ENCODE measurements around the gene ZNF524. TPM values are rescaled to one million over a fixed set of nuclear protein-coding genes. Genes with fewer than 3 reads are reported as not detected.

ZNF524 gene
- total RNA-seq, 1 experiment from 2014 or later, result 26.4 TPM

GRCh38 chr19:55642153-55643002, 42.3 kb downstream of the ZNF524 start:
- intact Hi-C loops (cut with micrococcal nuclease; ENCODE audit: unreplicated experiment) (no loop called here), in situ Hi-C loops (cut with HindIII; ENCODE audit: low pct_unique_long_range_greater_than_20kb, low sequenced_read_pairs) (no loop called here)
- BruUV-seq (replicated peaks), result TSS peak; percentile 60
- no peaks in the 10 kb centered on the region for H3K27me3 ChIP-seq (ENCODE audit: control insufficient read depth, insufficient read depth, low read length)
- peak overlapping the region; percentile 92 for H3K27ac ChIP-seq (ENCODE audit: low read length)
- TF ChIP-seq TCF7L2 (IDR thresholded peaks at IDR 0.05; ENCODE audit: low read depth, low read length), result peak; percentile 70; the same call in 1 of the 2 replicates
- peak in 1 of 2 experiments; percentile 72; a peak in 1 of 4 replicates for TF ChIP-seq REST (IDR thresholded peaks at IDR 0.05; ENCODE audit: insufficient read depth in 1 of 2, low read depth in 2 of 2, low read length in 1 of 2)
- no peak; the same call in 1 of the 2 replicates for TF ChIP-seq SIN3A (IDR thresholded peaks at IDR 0.05; ENCODE audit: borderline replicate concordance, insufficient read depth, low read depth, low read length)
- TF ChIP-seq POLR2AphosphoS5 (IDR thresholded peaks at IDR 0.05; ENCODE audit: low read depth, low read length), result peak; percentile 67; the same call in 1 of the 2 replicates
- TF ChIP-seq CTCF (IDR thresholded peaks at IDR 0.05), result no peak
- peaks cover 41% of the 10 kb centered on the region for H3K4me1 ChIP-seq (ENCODE audit: control insufficient read depth, insufficient read depth, low read length)
- DNase-seq (ENCODE audit: low read depth, low spot score) (no peak), ATAC-seq (peak; percentile 20)
- H3K4me3 ChIP-seq (ENCODE audit: low read depth in 2 of 2, low read length in 2 of 2), result peak overlapping the region; percentile 63 to 93
- ChIA-PET POLR2A (no interaction called here), CTCF (no interaction called here)
- no peaks in the 10 kb centered on the region for H3K9me3 ChIP-seq (ENCODE audit: control insufficient read depth, insufficient read depth, low read depth, low read length)
- peaks cover 13% of the 10 kb centered on the region for H3K36me3 ChIP-seq (ENCODE audit: control insufficient read depth, insufficient read depth, low read length)

- Histone ChIP-seq H3K4me3 (ENCODE audit: low read depth in 2 of 2, low read length in 2 of 2) (peak within 1 kb of the TSS; percentile 63 to 93), H3K36me3 (ENCODE audit: control insufficient read depth, insufficient read depth, low read length) (peaks cover 13% of the 10 kb centered on the region), H3K4me1 (ENCODE audit: control insufficient read depth, insufficient read depth, low read length) (peaks cover 43% of the 10 kb centered on the region), H3K9me3 (ENCODE audit: control insufficient read depth, insufficient read depth, low read depth, low read length) (no peaks in the 10 kb centered on the region), H3K27me3 (ENCODE audit: control insufficient read depth, insufficient read depth, low read length) (no peaks in the 10 kb centered on the region), H3K27ac (ENCODE audit: low read length) (peak within 1 kb of the TSS; percentile 96)
- DNase-seq (ENCODE audit: low read depth, low spot score) (no peak), ATAC-seq (peak; percentile 55)
- intact Hi-C loops (cut with micrococcal nuclease; ENCODE audit: unreplicated experiment), result no loop called here
- in situ Hi-C loops (cut with HindIII; ENCODE audit: low pct_unique_long_range_greater_than_20kb, low sequenced_read_pairs), result no loop called here
- peak; percentile 82 for TF ChIP-seq SIN3A (IDR thresholded peaks at IDR 0.05; ENCODE audit: borderline replicate concordance, insufficient read depth, low read depth, low read length)
- TF ChIP-seq POLR2AphosphoS5 (IDR thresholded peaks at IDR 0.05; ENCODE audit: low read depth, low read length), result peak; percentile 92
- no peak for TF ChIP-seq REST (IDR thresholded peaks at IDR 0.05; ENCODE audit: insufficient read depth in 1 of 2, low read depth in 2 of 2, low read length in 1 of 2)
- TF ChIP-seq TCF7L2 (IDR thresholded peaks at IDR 0.05; ENCODE audit: low read depth, low read length), result 0 out of 2 replicates have a peak, but pooled peaks have one; percentile 30
- no peak for TF ChIP-seq CTCF (IDR thresholded peaks at IDR 0.05)
- POLR2A ChIA-PET, result interaction anchor here (0.6 kb wide), 1 partner anchor 9 kb away, joined by 6 read pairs; no protein-coding TSS in a partner anchor
- CTCF ChIA-PET, result no interaction called here
- BruUV-seq (replicated peaks), result no TSS peak
Observed at GRCh38 chr19:55643003-55643886, 43.2 kb downstream of the ZNF524 start, which contains the start of gene ZNF581. Gene ZNF581 (plus strand): TSS chr19:55643649. CDS start chr19:55644572, 923 bp downstream.

Measured in Panc1 (cell line).